Gastrocnemius medialis (tissue), 4 donors: Measurements from ENCODE around the gene SLC7A8.

Experiments
- CTCF ChIP-seq, 5 experiments: fragments of 450-650 bp in 3 of 5; fragments of 200-600 bp in 2 of 5; sonication (generic) in 2 of 5; IDR thresholded peaks in 4 of 5; conservative IDR thresholded peaks in 1 of 5; 1 replicate in 4 of 5; 2 replicates in 1 of 5; pipeline ENCODE4 v1.5.1; 2016 to 2019; ENCODE audit warnings: antibody characterized with exemption in 5 of 5, mild to moderate bottlenecking in 3 of 5, moderate library complexity in 3 of 5
- POLR2A ChIP-seq, 2 donors: fragments of 450-650 bp; IDR thresholded peaks; one replicate each; pipeline ENCODE4 v1.6.1; 2017; ENCODE audit warnings: antibody characterized with exemption in 2 of 2, mild to moderate bottlenecking in 2 of 2, moderate library complexity in 2 of 2

GRCh38 chr14:23206422-23207145 lies 23.1 kb upstream of the SLC7A8 start:
- TF ChIP-seq CTCF (IDR thresholded peaks at IDR 0.05 in 4 of 5, conservative IDR thresholded peaks at IDR 0.05 in 1 of 5) (no peak), POLR2A (IDR thresholded peaks at IDR 0.05) (no peak)
